ENCODE data around the gene TMEM63B.

TMEM63B gene

GRCh38 chr6:44126320-44127149 lies 819 bp upstream of the TMEM63B start:
- Histone ChIP-seq H3K36me3 (ENCODE audit: control insufficient read depth, insufficient read depth, low read length) (no peaks in the 10 kb centered on the region), H3K4me3 (replicated peaks; ENCODE audit: low read depth, low read length) (peak overlapping the region; percentile 90), H3K27me3 (replicated peaks; ENCODE audit: control insufficient read depth, insufficient read depth, low read length) (no peaks in the 10 kb centered on the region)
- TF ChIP-seq CTCF (IDR thresholded peaks at IDR 0.05; ENCODE audit: insufficient read depth, low read length, poor library complexity, severe bottlenecking), result no peak
- peak; percentile 60 for DNase-seq (ENCODE audit: extremely low read depth, insufficient read length)

- peak; percentile 44 for DNase-seq (ENCODE audit: extremely low read depth, insufficient read length)
- peak; percentile 17 for TF ChIP-seq CTCF (IDR thresholded peaks at IDR 0.05; ENCODE audit: insufficient read depth, low read length, poor library complexity, severe bottlenecking)
- H3K36me3 ChIP-seq (ENCODE audit: control insufficient read depth, insufficient read depth, low read length), result no peaks in the 10 kb centered on the region
- no peaks in the 10 kb centered on the region for H3K27me3 ChIP-seq (replicated peaks; ENCODE audit: control insufficient read depth, insufficient read depth, low read length)
- H3K4me3 ChIP-seq (replicated peaks; ENCODE audit: low read depth, low read length), result peak overlapping the region; percentile 85
These were observed 915 bp downstream of the TMEM63B start for GRCh38 chr6:44128020-44128917.

GRCh38 chr6:44129841-44130322 lies 2.5 kb downstream of the TMEM63B start:
- H3K4me3 ChIP-seq (replicated peaks; ENCODE audit: low read depth, low read length), result no peak overlapping the region
- no peak for TF ChIP-seq CTCF (IDR thresholded peaks at IDR 0.05; ENCODE audit: insufficient read depth, low read length, poor library complexity, severe bottlenecking)
- H3K36me3 ChIP-seq (ENCODE audit: control insufficient read depth, insufficient read depth, low read length), result no peaks in the 10 kb centered on the region; the same call in 1 of the 2 replicates
- DNase-seq (ENCODE audit: extremely low read depth, insufficient read length), result no peak
- H3K27me3 ChIP-seq (replicated peaks; ENCODE audit: control insufficient read depth, insufficient read depth, low read length), result no peaks in the 10 kb centered on the region

- Histone ChIP-seq H3K36me3 (ENCODE audit: control insufficient read depth, insufficient read depth, low read length) (peaks cover 5% of the 10 kb centered on the region), H3K27me3 (replicated peaks; ENCODE audit: control insufficient read depth, insufficient read depth, low read length) (no peaks in the 10 kb centered on the region), H3K4me3 (replicated peaks; ENCODE audit: low read depth, low read length) (no peak overlapping the region)
- no peak for TF ChIP-seq CTCF (IDR thresholded peaks at IDR 0.05; ENCODE audit: insufficient read depth, low read length, poor library complexity, severe bottlenecking)
- no peak for DNase-seq (ENCODE audit: extremely low read depth, insufficient read length)
These were observed 4.5 kb downstream of the TMEM63B start for GRCh38 chr6:44131892-44132291.

GRCh38 chr6:44132476-44132875 lies 5.1 kb downstream of the TMEM63B start:
- Histone ChIP-seq H3K36me3 (ENCODE audit: control insufficient read depth, insufficient read depth, low read length) (peaks cover 8% of the 10 kb centered on the region), H3K4me3 (replicated peaks; ENCODE audit: low read depth, low read length) (no peak overlapping the region), H3K27me3 (replicated peaks; ENCODE audit: control insufficient read depth, insufficient read depth, low read length) (no peaks in the 10 kb centered on the region)
- no peak for DNase-seq (ENCODE audit: extremely low read depth, insufficient read length)
- TF ChIP-seq CTCF (IDR thresholded peaks at IDR 0.05; ENCODE audit: insufficient read depth, low read length, poor library complexity, severe bottlenecking), result no peak

Data from GM06990 (cell line).